Aorta (tissue), 5 donors: ENCODE measurements around the gene BAIAP2L2. TPM values are rescaled to one million over a fixed set of nuclear protein-coding genes. Genes with fewer than 3 reads are reported as not detected.

Source experiments
- ATAC-seq: fragments of 200-7000 bp; cut with Tn5 transposase; one replicate; pipeline ENCODE4 v1.9.1; 2022; ENCODE audit warnings: moderate library complexity; ENCODE audit not compliant: low FRiP score
- DNase-seq, 2 donors: peaks; one replicate each; pipeline ENCODE4 v3.0.0-alpha.2; 2020
- H3K27ac ChIP-seq, 2 donors: one replicate each; pipeline ENCODE4 v1.5.1; 2013; ENCODE audit warnings: low read length in 2 of 2, mild to moderate bottlenecking in 2 of 2, moderate library complexity in 2 of 2, control low read depth in 1 of 2, inconsistent platforms in 1 of 2, low read depth in 1 of 2
- H3K27me3 ChIP-seq, 2 donors: one replicate each; pipeline ENCODE4 v1.6.1; 2013; ENCODE audit warnings: control low read depth in 1 of 2, low read length in 1 of 2, mild to moderate bottlenecking in 1 of 2, moderate library complexity in 1 of 2; ENCODE audit not compliant: insufficient read depth in 2 of 2, control insufficient read depth in 1 of 2
- H3K36me3 ChIP-seq, 2 donors: one replicate each; pipeline ENCODE4 v1.6.1; 2013; ENCODE audit warnings: control low read depth in 1 of 2, low read length in 1 of 2, mild to moderate bottlenecking in 1 of 2; ENCODE audit not compliant: insufficient read depth in 2 of 2, control insufficient read depth in 1 of 2
- H3K4me1 ChIP-seq, 2 donors: one replicate each; pipeline ENCODE4 v1.6.1; 2013; ENCODE audit warnings: low read length in 2 of 2, control low read depth in 1 of 2, mild to moderate bottlenecking in 1 of 2, moderate library complexity in 1 of 2; ENCODE audit not compliant: insufficient read depth in 2 of 2, control insufficient read depth in 1 of 2
- H3K4me3 ChIP-seq, 2 donors: one replicate each; pipeline ENCODE4 v1.5.1; 2013; ENCODE audit warnings: low read length in 2 of 2, control low read depth in 1 of 2, mild to moderate bottlenecking in 1 of 2
- H3K9me3 ChIP-seq: one replicate; pipeline ENCODE4 v1.6.1; 2013; ENCODE audit warnings: mild to moderate bottlenecking, low read length; ENCODE audit not compliant: control insufficient read depth
- WGBS, 2 donors: extraction: QIAGEN DNeasy Blood & Tissue Kit; methylation state at CpG; one replicate each; pipeline ENCODE4 v1.1.7; 2013; 5-methylcytosine and 5-hydroxymethylcytosine counted together
- intact Hi-C, 2 donors: fragments of 100-400 bp; cut with DNase I; formaldehyde crosslinking; loops; one replicate each; pipeline versions ENCODE4 v1.14.2 to v1.15.0; 2022
- polyA plus RNA-seq, 2 donors: library from polyadenylated mRNA; stranded (reverse); fragments of 200-250 nt; gene quantifications; one replicate each; pipeline ENCODE4 v1.2.3, GENCODE V29; 2013
- total RNA-seq, 2 donors: library from RNA; stranded (reverse); fragmentation: NEBNext Ultra II Directional; extraction: Animal tissue kit (Norgen Biotek cat#: 25700); gene quantifications; one replicate each; pipeline ENCODE4 v1.2.1, GENCODE V29; 2021
- donor health status: healthy with polysubstance abuse.
- donor health status: Bipolar disorder and iron deficiency.
- donor health status: DM: no; HTN: no; CAD: no.
- donor health status: DM: no; HTN: no; CAD: no.
- donor health status: DM: yes; HTN: yes; CAD: no.

BAIAP2L2 gene
- total and polyA plus RNA-seq, 4 donors, result 0.26 to 11.9 (median 1.4) TPM

DNA sequence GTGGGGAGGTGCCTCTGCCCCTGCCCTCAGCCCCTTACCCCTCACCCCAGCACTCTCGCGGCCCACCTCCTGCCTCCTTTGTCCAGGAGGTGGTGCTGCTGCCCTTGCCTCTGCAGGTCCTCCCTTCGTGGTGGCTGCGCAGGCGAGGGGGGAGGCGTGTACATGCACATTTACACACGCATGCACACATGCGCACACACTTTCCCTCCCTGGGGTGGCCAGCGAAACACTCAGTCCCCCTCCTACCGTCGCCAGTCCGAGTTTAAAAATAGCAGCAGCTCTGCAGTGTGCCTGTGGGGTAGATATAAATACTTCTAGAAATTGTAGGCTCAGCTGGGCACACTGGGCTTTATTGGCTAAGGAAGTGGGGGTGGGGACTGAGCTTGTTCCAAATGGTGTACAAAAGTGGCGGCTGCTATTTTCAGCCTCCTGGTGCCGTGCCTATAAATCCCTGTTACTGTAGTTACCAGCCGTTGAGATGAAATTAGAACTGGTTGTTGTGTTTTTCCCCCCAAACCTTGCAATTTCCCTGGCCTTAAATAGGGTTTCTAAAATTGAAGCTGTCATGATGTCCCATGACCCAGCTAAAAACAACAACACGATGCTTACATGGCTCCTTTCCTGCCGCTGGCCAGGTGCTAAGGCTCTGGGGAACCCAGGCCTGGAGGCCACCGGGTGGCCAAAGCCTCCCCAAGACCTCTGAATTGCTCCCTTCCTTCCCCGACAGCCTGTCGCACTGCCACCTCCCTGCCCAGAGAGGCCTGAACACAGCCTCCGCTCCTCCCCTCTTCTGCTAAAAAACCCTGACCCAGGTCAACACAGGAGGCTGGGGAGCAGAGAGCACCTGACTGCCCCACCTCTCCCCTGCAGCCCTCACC lies 40.9 kb downstream of the BAIAP2L2 start:
- peak; percentile 94 to 95 for DNase-seq
- Histone ChIP-seq H3K4me3 (no peak overlapping the region), H3K9me3 (no peaks in the 10 kb centered on the region), H3K36me3 (peaks cover 0 to 4% of the 10 kb centered on the region in 2 donors), H3K4me1 (no peaks in the 10 kb centered on the region), H3K27ac (peak overlapping the region; percentile 89 to 94), H3K27me3 (no peaks in the 10 kb centered on the region)
- intact Hi-C loops, result loop anchor here (1.0 to 5.0 kb wide), 4 partner anchors 133 to 284 kb away; partner anchors contain the start of gene MAFF (in 1 of the 2)
- WGBS, 2 donors, result 11 to 13% methylated on average over 19 to 21 of the region's 21 CpGs
- ATAC-seq, result peak; percentile 88

DNA sequence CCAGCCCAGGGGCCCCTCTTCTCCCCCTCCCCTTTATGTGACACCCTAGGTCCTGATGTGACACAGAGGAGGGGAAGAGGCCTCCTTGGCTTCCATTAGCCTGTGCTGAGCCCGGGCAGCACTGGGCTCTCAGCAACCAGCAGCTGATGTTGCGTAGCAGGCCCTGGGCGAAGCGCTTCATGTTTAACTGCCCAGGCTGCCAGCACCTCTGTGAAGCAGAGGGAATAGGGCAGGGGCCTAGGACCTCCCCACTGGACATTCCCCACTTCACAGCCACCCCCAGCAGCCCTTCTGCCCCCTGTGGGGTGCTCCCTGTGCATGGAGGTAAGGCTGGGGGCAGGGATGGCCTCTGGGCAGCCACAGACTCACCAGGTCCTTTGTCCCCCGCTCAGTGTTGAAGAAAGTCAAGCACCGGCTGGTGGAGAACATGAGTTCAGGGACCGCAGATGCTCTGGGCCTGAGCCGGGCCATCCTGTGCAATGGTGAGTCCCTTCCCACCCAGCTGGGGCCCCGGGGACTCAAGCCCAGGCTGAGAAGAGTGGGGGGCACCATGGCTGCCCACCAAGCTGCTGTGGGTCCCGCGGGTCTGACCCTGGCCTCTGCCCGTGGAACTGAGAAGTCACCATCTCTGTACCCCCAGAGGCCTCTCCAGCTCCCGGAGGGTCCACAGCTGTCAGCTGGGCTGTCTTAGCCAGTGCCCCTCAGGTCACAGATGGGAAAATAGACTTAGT lies 41.7 kb downstream of the BAIAP2L2 start:
- H3K27ac ChIP-seq, result peak overlapping the region; percentile 89 to 94
- H3K27me3 ChIP-seq, result no peaks in the 10 kb centered on the region
- 23 to 31% methylated on average over 13 of the region's 13 CpGs for WGBS, 2 donors
- ATAC-seq, result peak; percentile 5
- no peak for DNase-seq
- peaks cover 0 to 4% of the 10 kb centered on the region in 2 donors for H3K36me3 ChIP-seq
- H3K9me3 ChIP-seq, result no peaks in the 10 kb centered on the region
- H3K4me3 ChIP-seq, result no peak overlapping the region
- intact Hi-C loops, result loop anchor here (1.0 to 5.0 kb wide), 3 partner anchors 133 to 284 kb away; partner anchors contain the start of gene MAFF (in 1 of the 2)
- no peaks in the 10 kb centered on the region for H3K4me1 ChIP-seq

- H3K27me3 ChIP-seq, result no peaks in the 10 kb centered on the region
- H3K9me3 ChIP-seq, result no peaks in the 10 kb centered on the region
- WGBS, 2 donors, result 62 to 67% methylated on average over 13 of the region's 13 CpGs
- no peak for DNase-seq
- intact Hi-C loops, result loop anchor here (5.0 kb wide), 2 partner anchors 134 to 189 kb away; partner anchors contain the start of gene MAFF (in 1 of the 2)
- H3K27ac ChIP-seq, result peak overlapping the region; percentile 3 to 89
- ATAC-seq, result no peak
- H3K36me3 ChIP-seq, result peaks cover 0 to 4% of the 10 kb centered on the region in 2 donors
- H3K4me1 ChIP-seq, result no peaks in the 10 kb centered on the region
- H3K4me3 ChIP-seq, result no peak overlapping the region
Observed at GRCh38 chr22:38067761-38068360, 42.6 kb downstream of the BAIAP2L2 start.

GRCh38 chr22:38067028-38067415 lies 43.5 kb downstream of the BAIAP2L2 start:
- ATAC-seq (no peak), DNase-seq (no peak)
- Histone ChIP-seq H3K4me3 (no peak overlapping the region), H3K36me3 (peaks cover 0 to 4% of the 10 kb centered on the region in 2 donors), H3K27me3 (no peaks in the 10 kb centered on the region), H3K9me3 (no peaks in the 10 kb centered on the region), H3K4me1 (no peaks in the 10 kb centered on the region), H3K27ac (peak overlapping the region in 1 of 2 donors; percentile 51)
- intact Hi-C loops, result loop anchor here (5.0 kb wide), 2 partner anchors 135 to 190 kb away; partner anchors contain the start of gene MAFF (in 1 of the 2)
- 12 to 32% methylated on average over 7 to 8 of the region's 8 CpGs for WGBS, 2 donors

GRCh38 chr22:38066381-38067027 lies 44.0 kb downstream of the BAIAP2L2 start:
- peak overlapping the region in 1 of 2 donors; percentile 51 for H3K27ac ChIP-seq
- H3K36me3 ChIP-seq, result peaks cover 0 to 4% of the 10 kb centered on the region in 2 donors
- H3K4me3 ChIP-seq, result no peak overlapping the region
- no peak for DNase-seq
- H3K27me3 ChIP-seq, result no peaks in the 10 kb centered on the region
- no peaks in the 10 kb centered on the region for H3K4me1 ChIP-seq
- 63 to 70% methylated on average over 13 of the region's 13 CpGs for WGBS, 2 donors
- ATAC-seq, result no peak
- no peaks in the 10 kb centered on the region for H3K9me3 ChIP-seq
- intact Hi-C loops, result loop anchor here (5.0 kb wide), 2 partner anchors 136 to 191 kb away; partner anchors contain the start of gene MAFF (in 1 of the 2)

DNA sequence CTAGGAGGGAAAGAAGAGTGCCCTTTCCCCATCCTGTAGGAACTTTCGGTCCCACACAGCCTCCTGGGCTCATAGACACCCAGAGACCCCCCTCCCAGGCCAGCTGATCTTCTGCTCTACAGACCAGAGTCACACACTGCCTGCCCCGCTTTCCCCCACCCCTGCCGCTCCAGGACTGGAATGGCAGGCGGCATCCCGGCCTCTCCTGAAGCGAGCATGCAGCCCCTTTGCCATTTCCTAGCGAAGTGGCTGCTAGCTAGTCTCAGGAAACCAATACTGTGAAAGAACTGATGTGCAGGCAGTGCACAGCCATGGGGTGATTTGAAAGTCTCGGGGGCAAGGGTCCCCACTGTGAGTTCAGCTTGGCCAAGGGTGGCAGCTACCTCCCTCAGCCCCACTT lies 44.9 kb downstream of the BAIAP2L2 start:
- ATAC-seq, result no peak
- H3K9me3 ChIP-seq, result no peaks in the 10 kb centered on the region
- 93 to 95% methylated on average over 8 of the region's 8 CpGs for WGBS, 2 donors
- H3K4me3 ChIP-seq, result no peak overlapping the region
- no peaks in the 10 kb centered on the region for H3K4me1 ChIP-seq
- no peaks in the 10 kb centered on the region for H3K27me3 ChIP-seq
- intact Hi-C loops, result loop anchor here (5.0 kb wide), 2 partner anchors 137 to 192 kb away; partner anchors contain the start of gene MAFF (in 1 of the 2)
- H3K36me3 ChIP-seq, result peaks cover 0 to 4% of the 10 kb centered on the region in 2 donors
- no peak for DNase-seq
- H3K27ac ChIP-seq, result no peak overlapping the region

DNA sequence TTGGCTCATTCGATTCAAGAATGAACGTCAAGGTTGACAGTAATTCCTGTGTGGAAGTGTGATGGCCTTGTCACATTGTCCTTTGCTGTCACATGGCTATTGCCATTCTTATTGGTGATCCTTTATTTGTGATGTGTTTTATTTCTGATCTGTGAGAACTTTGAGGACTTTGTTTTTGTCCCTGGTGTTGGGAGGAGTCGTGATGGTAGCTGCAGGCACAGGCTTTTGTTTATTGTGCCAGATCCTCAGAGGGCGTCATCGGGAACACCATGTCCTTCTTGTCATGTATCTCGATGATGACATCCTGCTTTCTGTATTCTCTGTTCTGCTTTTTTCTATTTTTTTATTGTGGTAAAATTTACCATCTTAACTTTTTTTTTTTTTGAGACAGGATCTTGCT lies 47.7 kb downstream of the BAIAP2L2 start:
- no peak overlapping the region for H3K4me3 ChIP-seq
- no peaks in the 10 kb centered on the region for H3K27me3 ChIP-seq
- H3K4me1 ChIP-seq, result no peaks in the 10 kb centered on the region
- no peak overlapping the region for H3K27ac ChIP-seq
- ATAC-seq, result no peak
- no peak for DNase-seq
- intact Hi-C loops, result no loop called here
- H3K36me3 ChIP-seq, result peaks cover 0 to 6% of the 10 kb centered on the region in 2 donors
- WGBS, 2 donors, result 76 to 84% methylated on average over 6 of the region's 6 CpGs
- H3K9me3 ChIP-seq, result no peaks in the 10 kb centered on the region
